HepG2 (cell line): ENCODE data around the gene FCRLA. TPM values are rescaled to one million over a fixed set of nuclear protein-coding genes. Genes with fewer than 3 reads are reported as not detected.

Experiments used
- ATAD3A ChIP-seq: sonication (generic); formaldehyde crosslinking; IDR thresholded peaks from 2 replicates; pipeline ENCODE4 v1.4.0; 2020; ENCODE audit warnings: missing genetic modification reagents
- ATF1 ChIP-seq: IDR thresholded peaks from 2 replicates; pipeline ENCODE4 v1.6.1; 2016; ENCODE audit warnings: mild to moderate bottlenecking, control low read depth
- CEBPZ ChIP-seq: IDR thresholded peaks from 2 replicates; pipeline ENCODE4 v1.6.1; 2012; ENCODE audit warnings: low read length, improper control_type of control experiment
- EED ChIP-seq: sonication (generic); formaldehyde crosslinking; IDR thresholded peaks from 2 replicates; pipeline ENCODE4 v1.5.0; 2020; ENCODE audit warnings: mild to moderate bottlenecking, missing genetic modification reagents
- KAT8 ChIP-seq: IDR thresholded peaks from 2 replicates; pipeline ENCODE4 v1.6.1; 2016; ENCODE audit warnings: missing genetic modification reagents, missing compliant biosample characterization
- KDM5A ChIP-seq: fragments of 200-600 bp; sonication (generic); IDR thresholded peaks from 2 replicates; pipeline ENCODE4 v1.7.0; 2018; ENCODE audit warnings: antibody characterized with exemption, mild to moderate bottlenecking, low read length, borderline replicate concordance
- MXD3 ChIP-seq: IDR thresholded peaks from 2 replicates; pipeline ENCODE4 v1.6.1; 2016; ENCODE audit warnings: mild to moderate bottlenecking, missing biosample characterization, missing genetic modification reagents
- MXI1 ChIP-seq: IDR thresholded peaks from 3 replicates; pipeline ENCODE4 v1.6.1; 2012; ENCODE audit warnings: low read depth, low read length, inconsistent platforms, borderline replicate concordance
- NFE2L1 ChIP-seq: sonication (generic); formaldehyde crosslinking; IDR thresholded peaks from 2 replicates; pipeline ENCODE4 v1.4.0; 2020; ENCODE audit warnings: missing genetic modification reagents, mild to moderate bottlenecking, borderline replicate concordance
- PLRG1 ChIP-seq: fragments of 450-650 bp; conservative IDR thresholded peaks from 2 replicates; pipeline ENCODE4 v1.6.1; 2016
- RARG ChIP-seq: sonication (generic); formaldehyde crosslinking; IDR thresholded peaks from 2 replicates; pipeline ENCODE4 v1.4.0; 2020; ENCODE audit warnings: low read depth, mild to moderate bottlenecking, missing genetic modification reagents
- RXRB ChIP-seq: IDR thresholded peaks from 2 replicates; pipeline ENCODE4 v1.6.1; 2016; ENCODE audit warnings: borderline replicate concordance, missing genetic modification reagents, missing compliant biosample characterization
- SOX5 ChIP-seq: IDR thresholded peaks from 2 replicates; pipeline ENCODE4 v1.6.1; 2016; ENCODE audit warnings: borderline replicate concordance
- STAG1 ChIP-seq: sonication (generic); formaldehyde crosslinking; IDR thresholded peaks from 2 replicates; pipeline ENCODE4 v1.4.0; 2020; ENCODE audit warnings: missing genetic modification reagents
- TCF7L2 ChIP-seq: IDR thresholded peaks from 2 replicates; pipeline ENCODE4 v1.6.1; 2011; ENCODE audit warnings: mild to moderate bottlenecking, low read depth, low read length, moderate library complexity
- ZNF383 ChIP-seq: sonication (generic); formaldehyde crosslinking; IDR thresholded peaks from 2 replicates; pipeline ENCODE4 v1.4.0; 2020; ENCODE audit warnings: missing genetic modification reagents, mild to moderate bottlenecking, borderline replicate concordance
- ZNF496 ChIP-seq: sonication (generic); formaldehyde crosslinking; IDR thresholded peaks from 2 replicates; pipeline ENCODE4 v1.8.1; 2023; ENCODE audit warnings: mild to moderate bottlenecking, moderate library complexity, missing genetic modification reagents; ENCODE audit not compliant: insufficient replicate concordance
- ZNF605 ChIP-seq: sonication (generic); formaldehyde crosslinking; IDR thresholded peaks from 2 replicates; pipeline ENCODE4 v1.8.0; 2022; ENCODE audit warnings: mild to moderate bottlenecking, missing genetic modification reagents
- ZNF740 ChIP-seq: sonication (generic); formaldehyde crosslinking; IDR thresholded peaks from 2 replicates; pipeline ENCODE4 v1.4.0; 2020; ENCODE audit warnings: missing genetic modification reagents
- ZNF768 ChIP-seq: sonication (generic); formaldehyde crosslinking; IDR thresholded peaks from 2 replicates; pipeline ENCODE4 v1.4.0; 2020; ENCODE audit warnings: missing genetic modification reagents
- ZSCAN25 ChIP-seq: sonication (generic); formaldehyde crosslinking; IDR thresholded peaks from 2 replicates; pipeline ENCODE4 v1.8.0; 2022; ENCODE audit warnings: mild to moderate bottlenecking, missing genetic modification reagents
- polyA plus RNA-seq, 8 experiments: library from polyadenylated mRNA; depleted of rRNA in 3 of 8; stranded (reverse) in 7 of 8; unstranded in 1 of 8; fragments of >200 nt; fragmentation: Illumina TruSeq in 4 of 8; extraction: Trizol in 4 of 8; gene quantifications; 2 replicates each; pipeline versions ENCODE4 v1.2.1 to v1.2.3, GENCODE V29; 2011 to 2016; ENCODE audit warnings: low read depth in 4 of 8, missing spikeins in 1 of 8, mixed read lengths in 1 of 8; ENCODE audit not compliant: insufficient read depth in 1 of 8
- total RNA-seq, 5 experiments: library from RNA; depleted of rRNA; stranded (reverse); fragments of >200 nt; fragmentation: Illumina TruSeq; extraction: Trizol; gene quantifications; 2 replicates each; pipeline ENCODE4 v1.2.3, GENCODE V29; 2016; ENCODE audit warnings: low read depth in 1 of 5
- TF ChIP-seq, protein P1 (sequence below), 2 experiments: sonication (generic) in 1 of 2; formaldehyde crosslinking in 1 of 2; IDR thresholded peaks; 2 replicates each; pipeline versions ENCODE4 v1.4.0 to v1.6.1; 2018 to 2020; ENCODE audit warnings: missing genetic modification reagents in 2 of 2, borderline replicate concordance in 1 of 2, low read depth in 1 of 2, mild to moderate bottlenecking in 1 of 2, missing biosample characterization in 1 of 2
- TF ChIP-seq, protein P2 (sequence below): sonication (generic); formaldehyde crosslinking; IDR thresholded peaks from 2 replicates; pipeline ENCODE4 v1.8.1; 2023; ENCODE audit warnings: missing genetic modification reagents, inconsistent platforms, borderline replicate concordance

Gene FCRLA
- total and polyA plus RNA-seq, 2 of the 13 experiments (the other 11 are each of a cell fraction or from before 2014, with no cell fraction given), result not detected

DNA sequence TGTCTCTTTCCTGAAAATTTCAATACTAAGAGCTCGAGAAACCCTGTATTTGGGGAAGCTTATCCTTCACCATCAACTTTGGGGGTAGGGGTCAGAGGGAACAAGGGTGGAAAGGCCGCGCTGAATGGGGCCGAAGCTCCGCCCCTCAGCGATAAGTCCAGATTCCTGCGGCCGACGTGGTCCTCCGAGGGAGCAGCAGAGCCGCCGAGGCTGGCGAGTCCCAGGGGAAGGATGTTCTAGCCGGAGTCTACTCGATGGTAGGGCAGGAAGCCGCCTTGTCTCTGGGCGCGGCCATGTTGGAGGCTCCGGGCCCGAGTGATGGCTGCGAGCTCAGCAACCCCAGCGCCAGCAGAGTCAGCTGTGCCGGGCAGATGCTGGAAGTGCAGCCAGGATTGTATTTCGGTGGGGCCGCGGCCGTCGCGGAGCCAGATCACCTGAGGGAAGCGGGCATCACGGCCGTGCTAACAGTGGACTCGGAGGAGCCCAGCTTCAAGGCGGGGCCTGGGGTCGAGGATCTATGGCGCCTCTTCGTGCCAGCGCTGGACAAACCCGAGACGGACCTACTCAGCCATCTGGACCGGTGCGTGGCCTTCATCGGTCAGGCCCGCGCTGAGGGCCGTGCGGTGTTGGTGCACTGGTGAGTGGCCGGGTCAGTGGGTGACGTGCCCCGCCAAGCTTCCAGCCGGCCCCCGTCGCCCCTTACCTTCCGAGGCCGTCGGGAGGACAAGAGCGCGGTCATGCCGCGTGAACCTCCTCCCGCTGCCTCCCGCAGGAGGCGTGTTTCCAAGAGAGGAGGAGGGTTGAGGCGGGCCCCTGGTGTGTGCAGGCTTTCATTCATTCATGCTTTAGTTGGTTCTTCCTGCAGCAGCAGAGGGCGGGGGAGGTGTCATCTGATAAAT, 42.7 kb downstream of the FCRLA start, which contains the start of gene DUSP12 (continued):
- TF ChIP-seq CEBPZ (no peak), ZNF383 (CRISPR knock-in tag) (no peak), MXD3 (CRISPR knock-in tag) (peak; percentile 81; the same call in 1 of the 2 replicates), ZNF768 (CRISPR knock-in tag) (peak; percentile 80), ZSCAN25 (no peak), RXRB (CRISPR knock-in tag) (peak; percentile 46; the same call in 1 of the 2 replicates), TCF7L2 (no peak), ATAD3A (CRISPR knock-in tag) (no peak), ZNF740 (CRISPR knock-in tag) (no peak), RARG (CRISPR knock-in tag) (no peak), ZNF605 (CRISPR knock-in tag) (peak; percentile 62), PLRG1 (no peak), KDM5A (peak; percentile 29; the same call in 1 of the 2 replicates), STAG1 (CRISPR knock-in tag) (no peak; the same call in 1 of the 2 replicates), KAT8 (CRISPR knock-in tag) (peak; percentile 92), ATF1 (CRISPR knock-in tag) (no peak), MXI1 (peak; percentile 47; the same call in 1 of the 3 replicates), EED (CRISPR knock-in tag) (peak; percentile 67), SOX5 (peak; percentile 10; the same call in 1 of the 2 replicates), ZNF496 (CRISPR knock-in tag) (no peak), NFE2L1 (CRISPR knock-in tag) (no peak; the same call in 1 of the 2 replicates)
- TF ChIP-seq, protein P1, sequence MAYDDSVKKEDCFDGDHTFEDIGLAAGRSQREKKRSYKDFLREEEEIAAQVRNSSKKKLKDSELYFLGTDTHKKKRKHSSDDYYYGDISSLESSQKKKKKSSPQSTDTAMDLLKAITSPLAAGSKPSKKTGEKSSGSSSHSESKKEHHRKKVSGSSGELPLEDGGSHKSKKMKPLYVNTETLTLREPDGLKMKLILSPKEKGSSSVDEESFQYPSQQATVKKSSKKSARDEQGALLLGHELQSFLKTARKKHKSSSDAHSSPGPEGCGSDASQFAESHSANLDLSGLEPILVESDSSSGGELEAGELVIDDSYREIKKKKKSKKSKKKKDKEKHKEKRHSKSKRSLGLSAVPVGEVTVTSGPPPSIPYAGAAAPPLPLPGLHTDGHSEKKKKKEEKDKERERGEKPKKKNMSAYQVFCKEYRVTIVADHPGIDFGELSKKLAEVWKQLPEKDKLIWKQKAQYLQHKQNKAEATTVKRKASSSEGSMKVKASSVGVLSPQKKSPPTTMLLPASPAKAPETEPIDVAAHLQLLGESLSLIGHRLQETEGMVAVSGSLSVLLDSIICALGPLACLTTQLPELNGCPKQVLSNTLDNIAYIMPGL (CRISPR knock-in tag; IDR thresholded peaks at IDR 0.05; ENCODE audit: borderline replicate concordance in 1 of 2, low read depth in 1 of 2), result peak; percentile 96 to 97
- TF ChIP-seq, protein P2, sequence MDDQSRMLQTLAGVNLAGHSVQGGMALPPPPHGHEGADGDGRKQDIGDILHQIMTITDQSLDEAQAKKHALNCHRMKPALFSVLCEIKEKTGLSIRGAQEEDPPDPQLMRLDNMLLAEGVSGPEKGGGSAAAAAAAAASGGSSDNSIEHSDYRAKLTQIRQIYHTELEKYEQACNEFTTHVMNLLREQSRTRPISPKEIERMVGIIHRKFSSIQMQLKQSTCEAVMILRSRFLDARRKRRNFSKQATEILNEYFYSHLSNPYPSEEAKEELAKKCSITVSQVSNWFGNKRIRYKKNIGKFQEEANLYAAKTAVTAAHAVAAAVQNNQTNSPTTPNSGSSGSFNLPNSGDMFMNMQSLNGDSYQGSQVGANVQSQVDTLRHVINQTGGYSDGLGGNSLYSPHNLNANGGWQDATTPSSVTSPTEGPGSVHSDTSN (CRISPR knock-in tag), result no peak
